ENCODE results near the gene VMP1.

Gene VMP1

DNA sequence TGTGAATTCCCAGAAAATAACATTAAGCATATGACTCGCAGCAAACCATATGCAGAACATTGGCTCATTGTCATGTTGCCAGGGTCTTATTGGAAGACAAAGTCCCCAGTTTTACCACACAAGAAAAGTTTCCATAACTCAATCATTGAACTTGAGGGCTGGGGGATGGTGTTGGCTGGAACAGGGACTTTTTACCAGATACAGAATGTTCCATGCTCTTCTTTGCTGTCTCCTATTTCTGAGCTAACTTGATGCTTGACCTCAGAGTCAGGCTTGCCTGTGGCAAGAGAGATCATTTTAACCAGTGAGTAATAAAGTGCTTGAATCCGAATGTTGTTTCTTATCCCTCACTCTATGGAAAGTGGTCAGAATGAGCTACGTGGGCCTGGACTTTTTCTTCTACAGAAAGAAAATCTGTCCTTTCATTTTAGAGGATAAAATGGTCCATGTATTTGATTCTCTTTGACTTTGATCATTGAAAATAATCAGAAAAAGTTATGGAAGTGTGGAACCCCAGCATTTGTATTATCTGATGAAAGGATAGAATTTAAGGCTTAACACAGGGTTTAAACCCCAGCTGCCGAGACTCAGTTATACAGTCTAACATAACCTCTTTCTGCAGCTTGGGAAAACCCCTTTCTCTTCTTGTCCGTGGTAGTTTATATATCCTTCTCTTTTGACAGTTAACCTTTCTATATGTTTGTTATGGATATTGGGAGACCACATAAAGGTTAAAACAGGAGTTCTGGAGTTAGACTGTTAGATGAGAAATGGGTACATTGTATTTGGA is 118.3 kb downstream of the VMP1 start:
- no peak for TF ChIP-seq EGR1 (IDR thresholded peaks at IDR 0.05)
- no peak for TF ChIP-seq TAF1 (IDR thresholded peaks at IDR 0.05; ENCODE audit: low read depth)
- no peak for TF ChIP-seq FOXM1 (IDR thresholded peaks at IDR 0.05; ENCODE audit: borderline replicate concordance, low read depth)

DNA sequence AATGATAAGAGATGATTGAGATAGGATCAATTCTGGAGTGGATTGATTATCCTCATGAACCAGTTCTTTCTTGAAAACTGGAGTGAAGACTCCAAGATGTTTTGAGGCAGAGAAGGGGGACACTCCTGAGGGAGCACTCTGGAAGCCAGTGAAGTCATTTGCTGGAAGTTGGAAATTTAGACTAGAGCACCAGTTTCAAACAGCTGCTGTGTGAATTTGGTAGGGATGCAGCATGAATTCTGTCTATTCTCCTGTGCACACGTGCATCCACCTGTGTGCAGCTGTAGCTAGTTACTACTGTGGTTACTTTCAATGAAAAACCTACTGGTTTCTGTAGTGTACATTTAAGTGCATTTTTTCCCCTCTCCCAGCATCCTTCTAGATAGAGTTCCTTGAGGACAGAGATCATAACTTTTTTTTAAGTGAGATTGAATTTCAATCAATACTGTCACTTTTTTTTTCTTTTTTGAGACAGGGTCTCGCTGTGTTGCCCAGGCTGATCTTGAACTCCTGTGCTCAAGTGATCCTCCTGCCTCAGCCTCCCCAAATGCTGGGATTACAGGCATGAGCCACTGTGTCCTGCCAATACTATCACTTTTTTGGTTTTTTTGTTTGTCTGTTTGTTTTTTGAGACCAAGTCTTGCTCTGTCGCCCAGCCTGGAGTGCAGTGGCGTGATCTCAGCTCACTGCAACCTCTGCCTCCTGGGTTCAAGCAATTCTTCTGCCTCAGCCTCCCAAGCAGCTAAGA is 119.4 kb downstream of the VMP1 start:
- TF ChIP-seq CEBPB (IDR thresholded peaks at IDR 0.05) (no peak), YY1 (IDR thresholded peaks at IDR 0.05; ENCODE audit: low read depth) (no peak), TCF12 (IDR thresholded peaks at IDR 0.05; ENCODE audit: low read depth) (no peak), EP300 (IDR thresholded peaks at IDR 0.05; ENCODE audit: borderline replicate concordance) (no peak), CREB1 (IDR thresholded peaks at IDR 0.05; ENCODE audit: low read depth) (no peak), EGR1 (IDR thresholded peaks at IDR 0.05) (no peak), RAD21 (IDR thresholded peaks at IDR 0.05; ENCODE audit: low read depth) (no peak), TEAD4 (IDR thresholded peaks at IDR 0.05) (no peak), TAF1 (IDR thresholded peaks at IDR 0.05; ENCODE audit: low read depth) (no peak), ZBTB7A (IDR thresholded peaks at IDR 0.05; ENCODE audit: low read depth) (no peak), NFIC (IDR thresholded peaks at IDR 0.05) (no peak), FOXM1 (IDR thresholded peaks at IDR 0.05; ENCODE audit: borderline replicate concordance, low read depth) (no peak)
- TF ChIP-seq, protein P1, sequence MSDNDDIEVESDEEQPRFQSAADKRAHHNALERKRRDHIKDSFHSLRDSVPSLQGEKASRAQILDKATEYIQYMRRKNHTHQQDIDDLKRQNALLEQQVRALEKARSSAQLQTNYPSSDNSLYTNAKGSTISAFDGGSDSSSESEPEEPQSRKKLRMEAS (IDR thresholded peaks at IDR 0.05), result no peak
- TF ChIP-seq, protein P2, sequence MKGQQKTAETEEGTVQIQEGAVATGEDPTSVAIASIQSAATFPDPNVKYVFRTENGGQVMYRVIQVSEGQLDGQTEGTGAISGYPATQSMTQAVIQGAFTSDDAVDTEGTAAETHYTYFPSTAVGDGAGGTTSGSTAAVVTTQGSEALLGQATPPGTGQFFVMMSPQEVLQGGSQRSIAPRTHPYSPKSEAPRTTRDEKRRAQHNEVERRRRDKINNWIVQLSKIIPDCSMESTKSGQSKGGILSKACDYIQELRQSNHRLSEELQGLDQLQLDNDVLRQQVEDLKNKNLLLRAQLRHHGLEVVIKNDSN (IDR thresholded peaks at IDR 0.05), result no peak
- TF ChIP-seq, protein P3, sequence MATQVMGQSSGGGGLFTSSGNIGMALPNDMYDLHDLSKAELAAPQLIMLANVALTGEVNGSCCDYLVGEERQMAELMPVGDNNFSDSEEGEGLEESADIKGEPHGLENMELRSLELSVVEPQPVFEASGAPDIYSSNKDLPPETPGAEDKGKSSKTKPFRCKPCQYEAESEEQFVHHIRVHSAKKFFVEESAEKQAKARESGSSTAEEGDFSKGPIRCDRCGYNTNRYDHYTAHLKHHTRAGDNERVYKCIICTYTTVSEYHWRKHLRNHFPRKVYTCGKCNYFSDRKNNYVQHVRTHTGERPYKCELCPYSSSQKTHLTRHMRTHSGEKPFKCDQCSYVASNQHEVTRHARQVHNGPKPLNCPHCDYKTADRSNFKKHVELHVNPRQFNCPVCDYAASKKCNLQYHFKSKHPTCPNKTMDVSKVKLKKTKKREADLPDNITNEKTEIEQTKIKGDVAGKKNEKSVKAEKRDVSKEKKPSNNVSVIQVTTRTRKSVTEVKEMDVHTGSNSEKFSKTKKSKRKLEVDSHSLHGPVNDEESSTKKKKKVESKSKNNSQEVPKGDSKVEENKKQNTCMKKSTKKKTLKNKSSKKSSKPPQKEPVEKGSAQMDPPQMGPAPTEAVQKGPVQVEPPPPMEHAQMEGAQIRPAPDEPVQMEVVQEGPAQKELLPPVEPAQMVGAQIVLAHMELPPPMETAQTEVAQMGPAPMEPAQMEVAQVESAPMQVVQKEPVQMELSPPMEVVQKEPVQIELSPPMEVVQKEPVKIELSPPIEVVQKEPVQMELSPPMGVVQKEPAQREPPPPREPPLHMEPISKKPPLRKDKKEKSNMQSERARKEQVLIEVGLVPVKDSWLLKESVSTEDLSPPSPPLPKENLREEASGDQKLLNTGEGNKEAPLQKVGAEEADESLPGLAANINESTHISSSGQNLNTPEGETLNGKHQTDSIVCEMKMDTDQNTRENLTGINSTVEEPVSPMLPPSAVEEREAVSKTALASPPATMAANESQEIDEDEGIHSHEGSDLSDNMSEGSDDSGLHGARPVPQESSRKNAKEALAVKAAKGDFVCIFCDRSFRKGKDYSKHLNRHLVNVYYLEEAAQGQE (IDR thresholded peaks at IDR 0.05; ENCODE audit: low read depth), result no peak

DNA sequence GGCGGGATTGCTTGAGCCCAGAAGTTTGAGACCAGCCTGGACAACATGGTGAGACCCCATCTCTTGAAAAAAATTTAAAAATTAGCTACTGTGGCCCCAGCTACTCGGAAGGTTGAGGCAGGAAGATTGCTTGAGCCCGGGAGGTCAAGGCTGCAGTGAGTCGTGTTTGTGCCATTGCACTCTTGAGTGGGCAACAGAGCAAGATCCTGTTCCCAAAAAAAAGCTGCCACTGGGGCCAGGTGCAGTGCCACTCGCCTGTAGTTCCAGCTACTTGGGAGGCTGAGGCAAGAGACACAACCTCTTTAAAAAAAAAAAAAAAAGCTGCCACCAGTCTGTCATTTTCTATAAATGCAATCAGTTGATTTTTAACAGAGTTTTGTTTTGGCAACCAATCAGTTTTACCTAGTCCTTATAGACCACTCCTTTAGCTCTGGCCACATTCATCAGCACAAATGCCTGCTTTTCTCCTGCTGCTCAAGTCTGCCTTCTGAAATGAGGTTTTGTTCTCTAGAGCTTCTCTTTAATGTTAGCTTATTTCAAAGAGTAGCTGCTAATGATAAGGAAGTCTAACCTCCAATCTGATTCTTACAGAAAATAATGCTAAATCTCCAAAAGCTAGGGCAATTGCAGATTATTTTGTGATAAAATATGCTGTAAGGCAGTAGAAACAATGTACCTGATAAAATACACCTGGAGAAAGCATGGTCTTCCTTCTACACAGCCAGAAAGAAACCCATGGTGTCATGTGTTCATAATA is 120.4 kb downstream of the VMP1 start:
- no peak for TF ChIP-seq ZBTB7A (IDR thresholded peaks at IDR 0.05; ENCODE audit: low read depth)
- TF ChIP-seq TAF1 (IDR thresholded peaks at IDR 0.05; ENCODE audit: low read depth), result no peak
- no peak for TF ChIP-seq CREB1 (IDR thresholded peaks at IDR 0.05; ENCODE audit: low read depth)
- no peak for TF ChIP-seq EGR1 (IDR thresholded peaks at IDR 0.05)
- no peak for TF ChIP-seq FOXM1 (IDR thresholded peaks at IDR 0.05; ENCODE audit: borderline replicate concordance, low read depth)
- TF ChIP-seq TEAD4 (IDR thresholded peaks at IDR 0.05), result no peak
- TF ChIP-seq YY1 (IDR thresholded peaks at IDR 0.05; ENCODE audit: low read depth), result no peak
- no peak for TF ChIP-seq NFIC (IDR thresholded peaks at IDR 0.05)

DNA sequence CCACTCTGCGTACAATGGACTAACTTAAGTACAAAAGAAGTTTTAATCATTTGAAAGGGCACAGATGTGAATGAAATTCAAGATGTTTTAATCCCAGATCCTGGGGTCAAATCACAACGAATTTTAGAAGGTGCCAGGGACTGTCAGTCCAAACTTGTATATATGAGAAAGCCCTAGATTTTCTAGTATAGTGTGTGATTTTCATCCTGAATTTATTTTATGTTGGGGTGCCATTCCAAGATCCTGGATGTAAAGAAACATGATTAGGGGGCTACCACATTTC is 121.0 kb downstream of the VMP1 start:
- TF ChIP-seq ZBTB7A (IDR thresholded peaks at IDR 0.05; ENCODE audit: low read depth) (no peak), EGR1 (IDR thresholded peaks at IDR 0.05) (no peak), FOXM1 (IDR thresholded peaks at IDR 0.05; ENCODE audit: borderline replicate concordance, low read depth) (no peak), RAD21 (IDR thresholded peaks at IDR 0.05; ENCODE audit: low read depth) (no peak), EP300 (IDR thresholded peaks at IDR 0.05; ENCODE audit: borderline replicate concordance) (no peak)
- TF ChIP-seq, protein P3 (IDR thresholded peaks at IDR 0.05; ENCODE audit: low read depth), result no peak

DNA sequence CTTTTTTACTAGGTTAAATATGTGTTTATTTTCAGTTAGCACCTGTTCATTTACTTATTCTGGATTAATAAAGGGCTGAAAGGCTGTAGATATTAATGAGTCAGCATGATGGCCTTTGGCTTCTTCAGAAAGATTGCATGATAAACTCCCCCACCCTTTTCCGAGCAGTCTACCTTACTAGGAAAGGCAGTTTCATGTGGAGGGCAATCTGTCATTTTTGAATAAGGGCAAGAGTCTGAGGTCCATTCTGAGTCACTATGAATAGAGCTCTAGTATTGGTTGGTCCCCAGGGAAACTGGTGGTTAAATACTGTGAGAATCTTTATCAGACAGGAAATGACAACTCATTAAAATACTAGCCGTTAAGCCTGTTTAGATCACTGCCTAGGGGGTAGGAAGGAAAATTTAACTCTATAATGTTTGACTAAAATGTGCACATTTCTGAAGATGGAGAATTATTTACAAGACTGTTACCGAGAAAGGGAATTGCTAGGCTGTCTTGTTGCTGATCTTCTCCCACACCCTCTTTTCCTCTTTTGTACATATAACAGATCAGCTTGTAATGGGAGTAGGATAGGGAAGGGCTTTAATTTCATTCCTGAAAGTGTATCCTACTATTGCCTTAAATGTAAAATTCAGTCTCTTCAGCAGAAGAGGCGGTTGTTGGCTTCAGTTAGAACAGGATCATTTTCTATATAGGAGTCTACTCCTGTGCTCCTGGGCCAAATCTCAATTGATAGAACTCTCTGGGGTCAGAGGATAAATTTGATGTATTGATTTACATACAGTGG is 122.0 kb downstream of the VMP1 start:
- TF ChIP-seq, protein P1 (IDR thresholded peaks at IDR 0.05), result no peak
- TF ChIP-seq TAF1 (IDR thresholded peaks at IDR 0.05; ENCODE audit: low read depth) (no peak), CREB1 (IDR thresholded peaks at IDR 0.05; ENCODE audit: low read depth) (no peak), TEAD4 (IDR thresholded peaks at IDR 0.05) (peak; percentile 44), EGR1 (IDR thresholded peaks at IDR 0.05) (no peak), YY1 (IDR thresholded peaks at IDR 0.05; ENCODE audit: low read depth) (no peak), NFIC (IDR thresholded peaks at IDR 0.05) (0 out of 2 replicates have a peak, but pooled peaks have one; percentile 23), CEBPB (IDR thresholded peaks at IDR 0.05) (no peak; the same call in 1 of the 2 replicates), FOXM1 (IDR thresholded peaks at IDR 0.05; ENCODE audit: borderline replicate concordance, low read depth) (peak; percentile 83; the same call in 1 of the 2 replicates), RAD21 (IDR thresholded peaks at IDR 0.05; ENCODE audit: low read depth) (no peak), EP300 (IDR thresholded peaks at IDR 0.05; ENCODE audit: borderline replicate concordance) (peak; percentile 81), ZBTB7A (IDR thresholded peaks at IDR 0.05; ENCODE audit: low read depth) (no peak), TCF12 (IDR thresholded peaks at IDR 0.05; ENCODE audit: low read depth) (peak; percentile 77; the same call in 1 of the 2 replicates)
- TF ChIP-seq, protein P3 (IDR thresholded peaks at IDR 0.05; ENCODE audit: low read depth), result no peak
- TF ChIP-seq, protein P2 (IDR thresholded peaks at IDR 0.05), result no peak
